DMS 273 treated with DMSO at 0.1 percent for 48 hours (cell line): ENCODE measurements around the gene LHFPL6.

ENCODE experiments used
- DNase-seq: peaks from one replicate; lab custom pipeline; 2025; lab: John Stamatoyannopoulos, UW

Gene LHFPL6

DNA sequence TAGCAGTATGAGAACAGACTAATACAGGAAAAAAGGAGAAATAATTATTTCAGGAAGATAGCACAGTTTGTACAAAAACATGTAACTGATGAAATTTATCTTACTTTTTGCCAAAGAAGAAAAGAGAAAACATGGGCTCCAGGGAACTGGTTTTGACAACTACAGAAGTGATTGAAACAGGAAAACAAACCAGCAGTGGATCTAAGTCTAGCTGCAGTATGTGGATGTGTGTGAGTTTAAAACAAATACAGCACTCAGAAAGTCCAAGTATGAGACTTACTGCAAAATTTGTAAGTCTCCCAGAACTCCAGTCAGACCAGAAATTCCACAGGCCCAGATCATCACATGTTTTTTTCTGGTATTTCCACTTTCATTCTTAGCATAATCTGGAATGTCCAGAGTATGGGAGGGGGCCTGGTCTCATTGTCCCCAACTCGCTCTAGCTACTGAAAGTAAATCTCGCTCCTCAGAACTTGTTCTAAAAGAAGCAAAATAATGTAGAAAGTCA, 305.3 kb downstream of the LHFPL6 start:
- DNase-seq: no peak

DNA sequence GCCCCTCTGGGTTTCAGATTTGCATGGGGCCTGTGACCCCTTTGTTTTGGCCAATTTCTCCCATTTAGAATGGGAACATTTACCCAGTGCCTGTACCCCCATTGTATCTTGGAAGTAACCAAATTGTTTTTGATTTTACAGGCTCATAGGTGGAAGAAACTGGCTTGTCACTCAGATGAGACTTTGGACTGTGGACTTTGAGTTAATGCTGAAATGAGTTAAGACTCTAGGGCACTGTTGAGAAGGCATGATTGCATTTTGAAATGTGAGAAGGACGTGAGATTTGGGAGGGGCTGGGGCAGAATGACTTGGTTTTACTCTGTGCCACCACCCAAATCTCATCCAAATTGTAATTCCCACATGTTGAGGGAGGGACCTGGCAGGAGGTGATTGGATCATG, 306.0 kb downstream of the LHFPL6 start:
- no peak for DNase-seq

DNA sequence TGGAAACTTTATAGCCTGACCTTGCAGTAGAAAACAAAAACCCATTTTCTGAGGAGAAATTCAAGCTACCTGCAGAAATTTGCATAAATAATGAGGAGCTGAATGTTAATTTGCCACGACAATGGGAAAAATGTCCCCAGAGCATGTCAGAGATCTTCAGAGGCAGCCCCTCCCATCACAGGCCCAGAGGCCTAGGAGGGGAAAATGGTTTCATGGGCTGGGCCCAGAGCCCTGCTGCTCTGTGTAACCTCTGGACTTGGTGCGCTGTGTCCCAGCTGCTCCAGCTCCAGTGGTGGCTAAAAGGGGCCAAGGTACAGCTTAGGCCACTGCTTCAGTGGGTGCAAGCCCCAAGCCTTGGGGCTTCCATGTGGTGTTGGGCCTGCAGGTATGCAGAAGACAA, 306.8 kb downstream of the LHFPL6 start:
- DNase-seq: no peak
